Skin epidermis (tissue), 12 donors: ENCODE data around the gene EPN2.

Experiments
- H3K27ac ChIP-seq, 21 experiments: fragments of 200-600 bp; sonication (generic) in 11 of 21; one replicate each; pipeline ENCODE4 v1.5.0; 2020; ENCODE audit warnings: mild to moderate bottlenecking in 3 of 21, inconsistent platforms in 2 of 21, moderate library complexity in 2 of 21
- H3K4me3 ChIP-seq, 7 experiments: fragments of 200-600 bp; sonication (generic) in 2 of 7; one replicate each; pipeline ENCODE4 v1.5.0; 2020; ENCODE audit warnings: inconsistent platforms in 2 of 7, mild to moderate bottlenecking in 2 of 7, moderate library complexity in 1 of 7

Gene EPN2

DNA sequence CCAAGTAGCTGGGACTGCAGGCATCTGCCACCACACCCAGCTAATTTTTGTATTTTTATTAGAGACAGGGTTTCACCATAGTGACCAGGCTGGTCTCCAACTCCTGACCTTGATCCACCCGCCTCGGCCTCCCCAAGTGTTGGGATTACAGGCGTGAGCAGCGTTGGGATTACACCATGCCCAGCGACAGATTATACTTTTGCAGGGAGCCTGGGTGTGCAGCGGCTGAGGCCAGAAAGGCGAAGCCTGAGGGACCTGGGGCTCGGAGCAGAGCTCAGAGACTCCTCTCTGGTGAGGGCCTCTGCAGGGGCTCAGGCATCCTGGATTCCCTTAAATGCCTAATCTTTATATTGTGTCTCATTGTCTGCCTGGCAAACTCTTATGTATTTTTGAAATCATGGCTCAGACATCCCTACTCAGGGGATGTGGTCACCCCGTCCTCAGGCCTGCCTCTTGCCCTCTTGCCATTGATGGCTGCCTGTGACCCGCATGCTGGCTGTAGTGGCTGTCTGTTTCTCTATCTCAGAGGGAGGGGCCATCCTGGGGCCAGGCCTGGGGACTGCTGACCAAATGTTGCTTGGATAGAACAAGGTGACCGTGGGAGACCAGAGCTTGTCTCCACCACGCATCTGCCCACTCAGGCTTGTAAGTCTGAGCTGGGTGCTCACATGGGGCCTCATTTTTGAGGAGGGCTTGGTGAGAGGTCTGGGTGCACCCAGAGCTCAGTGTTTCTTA is 82.8 kb downstream of the EPN2 start:
- H3K27ac ChIP-seq, result no peak overlapping the region
- H3K4me3 ChIP-seq, result no peak overlapping the region

DNA sequence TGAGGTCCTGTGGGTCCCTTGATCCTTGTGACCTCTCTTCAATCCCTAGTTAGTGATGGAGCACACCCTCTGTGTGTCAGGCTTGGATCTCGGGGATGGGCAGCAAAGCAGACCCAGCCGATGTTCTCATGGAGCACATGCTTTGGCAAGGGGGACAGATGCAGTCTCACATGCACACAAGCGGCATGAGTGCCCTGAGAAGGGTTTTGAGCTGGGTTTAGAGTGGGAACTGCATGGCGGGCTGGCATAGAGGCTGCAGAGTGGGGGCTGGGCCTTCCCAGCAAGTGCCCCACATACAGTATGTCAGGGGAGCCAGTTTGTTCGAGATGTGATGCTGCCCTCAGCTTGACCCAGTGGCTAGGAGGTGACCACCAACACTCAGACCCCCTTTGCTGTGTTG is 83.7 kb downstream of the EPN2 start:
- Histone ChIP-seq H3K4me3 (no peak overlapping the region), H3K27ac (no peak overlapping the region)

DNA sequence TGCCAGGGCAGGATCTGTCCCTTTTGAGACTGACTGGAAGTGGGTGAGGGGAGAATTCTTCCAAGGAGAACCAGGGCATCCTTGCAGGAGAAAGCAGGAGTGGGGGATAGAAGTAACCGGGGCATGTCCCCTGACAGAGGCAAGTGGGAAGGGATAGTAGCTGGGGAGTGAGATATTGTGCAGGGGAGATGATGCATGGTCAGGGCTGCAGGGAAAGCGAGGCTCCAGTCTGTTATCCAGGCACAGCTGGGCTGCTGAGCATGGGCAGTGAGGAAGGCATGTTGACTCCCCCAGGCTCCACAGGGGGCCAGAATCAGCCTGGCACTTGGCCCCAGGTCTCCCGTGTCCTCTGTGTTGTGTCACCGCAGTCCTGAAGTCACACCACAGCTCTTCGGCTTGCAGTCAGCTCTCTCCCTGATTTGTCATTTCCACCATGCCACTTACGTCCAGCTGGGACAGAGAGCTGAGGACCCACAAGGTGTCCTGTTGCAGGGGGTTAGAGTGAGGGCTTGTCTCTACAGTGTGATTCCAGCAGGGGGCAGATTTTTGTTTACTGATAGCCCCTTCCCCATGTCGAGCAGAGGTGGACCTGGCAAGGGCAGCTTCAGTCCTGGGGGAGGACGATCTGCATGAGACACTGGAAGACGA is 84.4 kb downstream of the EPN2 start:
- no peak overlapping the region for H3K4me3 ChIP-seq
- no peak overlapping the region for H3K27ac ChIP-seq

DNA sequence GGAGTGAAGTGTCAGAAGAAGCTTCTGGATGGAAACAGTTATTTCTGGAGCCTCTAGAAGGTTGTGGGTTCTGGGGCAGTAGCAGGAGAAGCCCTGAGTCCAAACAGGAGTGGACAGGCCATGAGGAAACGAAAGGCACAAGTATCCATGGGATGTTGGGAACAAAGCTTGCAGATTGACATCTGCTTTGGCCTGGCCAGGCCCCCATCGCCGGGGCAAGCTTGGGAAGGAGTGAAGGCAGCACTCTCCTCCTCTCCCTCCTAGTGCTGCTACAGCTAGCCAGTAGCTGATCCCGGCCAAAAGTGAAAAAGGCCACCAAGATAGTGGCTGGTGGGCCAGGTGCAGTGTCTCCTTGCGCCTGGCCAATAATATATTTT is 85.0 kb downstream of the EPN2 start:
- H3K4me3 ChIP-seq, result no peak overlapping the region
- no peak overlapping the region for H3K27ac ChIP-seq

DNA sequence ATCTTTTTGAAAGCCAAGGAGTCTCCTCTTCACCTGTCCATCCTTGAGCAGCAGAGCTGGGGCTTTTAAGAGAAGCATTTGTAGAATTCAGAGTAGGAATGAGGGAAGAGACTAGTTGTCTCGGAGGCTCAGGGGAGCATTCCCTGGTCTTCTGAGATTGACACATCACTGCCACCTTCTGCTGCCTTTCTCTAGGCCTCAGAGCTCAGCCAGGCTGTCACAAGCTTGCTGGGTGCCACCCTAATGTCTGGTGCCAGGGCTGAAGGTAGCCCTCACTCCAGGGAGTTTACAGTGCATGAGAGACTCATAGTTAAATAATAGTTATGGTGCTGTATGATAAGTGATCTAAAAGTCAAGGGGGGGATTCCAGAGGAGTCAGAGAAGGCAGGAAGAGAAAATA is 85.7 kb downstream of the EPN2 start:
- peak overlapping the region in 1 of 21 experiments; percentile 7 for H3K27ac ChIP-seq
- H3K4me3 ChIP-seq, result no peak overlapping the region

DNA sequence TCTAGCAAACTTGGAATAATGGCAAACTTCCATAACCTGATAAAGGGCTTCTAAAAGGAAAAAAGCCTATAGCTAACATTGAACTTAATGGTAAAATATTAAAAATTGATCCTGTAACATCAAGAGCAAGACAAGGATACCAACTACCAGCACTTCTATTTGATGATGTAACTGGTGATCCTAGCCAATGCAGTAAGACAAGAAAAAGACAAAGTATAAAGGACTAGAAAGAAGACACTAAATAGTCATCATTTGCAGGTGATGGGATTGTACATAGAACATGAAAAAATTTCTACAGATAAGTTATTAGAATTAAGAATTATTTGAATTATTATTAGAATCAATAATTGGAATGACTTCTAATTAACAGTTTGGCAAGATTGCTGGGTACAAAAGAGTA is 88.4 kb downstream of the EPN2 start:
- no peak overlapping the region for H3K27ac ChIP-seq
- no peak overlapping the region for H3K4me3 ChIP-seq

DNA sequence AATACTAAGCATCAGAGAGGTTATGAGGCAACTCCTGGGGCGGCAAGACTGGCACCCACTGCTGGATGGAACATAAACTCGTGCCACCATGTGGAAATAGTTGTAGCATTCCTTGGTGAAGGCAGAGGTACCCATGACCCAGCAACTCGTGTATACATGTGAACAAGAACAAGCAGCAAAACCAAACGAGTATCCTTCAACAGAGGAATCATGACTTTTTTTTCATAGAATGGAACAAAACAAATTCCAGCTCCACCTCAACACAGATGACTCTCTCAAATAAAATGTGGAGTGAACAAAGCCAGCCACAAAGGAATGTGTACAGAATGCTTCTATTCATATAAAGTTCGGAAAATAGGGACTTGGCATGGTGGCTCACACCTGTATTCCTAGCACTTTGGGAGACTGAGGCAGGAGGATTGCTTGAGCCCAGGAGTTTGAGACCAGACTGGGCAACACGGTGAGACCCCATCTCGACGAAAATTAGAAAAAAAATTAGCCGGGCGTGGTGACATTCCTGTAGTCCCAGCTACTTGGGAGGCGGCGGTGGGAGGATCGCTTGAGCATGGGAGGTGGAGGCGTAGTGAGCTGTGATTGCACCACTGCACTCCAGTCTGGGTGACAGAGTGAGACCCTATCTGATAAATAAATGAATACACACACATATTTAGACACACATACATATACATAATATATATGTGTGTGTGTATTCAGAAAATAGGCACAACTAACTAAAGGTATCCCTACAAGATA is 90.0 kb downstream of the EPN2 start:
- H3K4me3 ChIP-seq, result no peak overlapping the region
- H3K27ac ChIP-seq, result peak overlapping the region in 2 of 21 experiments; percentile 13 to 58

DNA sequence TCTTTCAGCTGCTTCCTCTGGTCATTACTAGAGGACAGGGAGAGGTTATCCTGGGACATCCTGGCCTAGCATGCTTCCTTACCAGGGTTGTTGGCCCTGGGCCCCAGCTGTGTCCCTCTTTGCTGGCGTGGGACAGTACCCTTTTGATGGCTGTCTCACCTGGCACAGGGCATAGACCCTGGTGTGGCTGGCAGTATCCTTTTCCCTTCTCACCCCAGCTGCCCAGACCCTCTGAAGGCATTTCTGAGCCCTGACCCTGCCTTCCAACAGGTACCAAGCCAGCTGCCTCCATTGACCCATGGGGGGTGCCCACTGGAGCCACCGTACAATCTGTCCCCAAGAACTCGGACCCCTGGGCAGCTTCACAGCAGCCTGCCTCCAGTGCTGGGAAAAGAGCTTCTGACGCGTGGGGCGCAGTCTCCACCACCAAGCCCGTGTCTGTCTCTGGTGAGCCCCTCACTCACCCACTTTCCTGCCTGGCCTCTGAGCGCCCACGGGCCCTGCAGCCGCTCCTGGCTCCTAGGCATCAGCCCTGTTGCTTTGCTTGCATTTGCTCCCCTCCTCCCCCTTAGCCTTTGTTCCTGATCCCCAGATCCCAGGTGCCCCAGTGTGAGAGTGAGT is 91.4 kb downstream of the EPN2 start:
- peak overlapping the region in 2 of 21 experiments; percentile 17 to 38 for H3K27ac ChIP-seq
- no peak overlapping the region for H3K4me3 ChIP-seq

DNA sequence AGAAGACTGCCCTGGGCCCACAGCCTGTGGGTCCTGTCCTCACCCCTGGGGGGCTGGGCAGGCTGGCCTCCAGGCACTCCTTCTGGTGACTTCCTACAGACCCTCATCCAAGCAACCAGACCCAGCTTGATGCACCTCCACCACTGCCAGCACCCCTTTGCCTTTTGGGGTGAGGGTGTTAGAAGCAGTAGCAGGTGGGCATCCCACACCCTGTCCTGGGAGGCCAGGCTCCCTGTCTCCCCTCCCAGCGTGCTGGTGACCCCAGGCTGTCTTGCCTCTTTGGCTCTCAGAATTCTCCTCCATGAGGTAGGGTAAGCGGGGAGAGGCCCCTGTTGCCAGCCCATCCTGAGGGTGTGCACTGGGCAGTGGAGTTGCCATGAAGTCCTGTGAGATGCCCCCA is 92.0 kb downstream of the EPN2 start:
- Histone ChIP-seq H3K4me3 (no peak overlapping the region), H3K27ac (peak overlapping the region in 1 of 21 experiments; percentile 38)

DNA sequence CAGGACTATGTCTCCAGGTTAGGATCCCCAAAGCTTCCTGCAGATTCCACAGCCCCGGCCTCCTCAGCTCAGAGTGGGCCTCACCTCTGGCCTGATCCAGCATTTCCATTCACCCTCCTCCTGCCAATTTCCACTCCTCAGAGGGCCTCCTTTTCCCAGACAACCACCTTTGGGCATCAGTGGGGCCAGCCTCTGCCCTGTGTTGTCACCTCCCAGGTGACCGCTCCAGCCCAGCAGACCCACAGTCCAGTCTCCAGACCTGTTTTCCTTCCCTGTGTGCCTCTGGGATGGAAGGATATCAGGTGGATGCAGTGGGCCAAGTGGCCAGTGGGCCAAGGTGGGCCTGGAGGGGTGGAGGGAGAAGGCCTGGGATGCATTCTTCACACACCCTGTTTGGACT is 92.7 kb downstream of the EPN2 start:
- Histone ChIP-seq H3K27ac (peak overlapping the region in 2 of 21 experiments; percentile 19 to 22), H3K4me3 (no peak overlapping the region)

DNA sequence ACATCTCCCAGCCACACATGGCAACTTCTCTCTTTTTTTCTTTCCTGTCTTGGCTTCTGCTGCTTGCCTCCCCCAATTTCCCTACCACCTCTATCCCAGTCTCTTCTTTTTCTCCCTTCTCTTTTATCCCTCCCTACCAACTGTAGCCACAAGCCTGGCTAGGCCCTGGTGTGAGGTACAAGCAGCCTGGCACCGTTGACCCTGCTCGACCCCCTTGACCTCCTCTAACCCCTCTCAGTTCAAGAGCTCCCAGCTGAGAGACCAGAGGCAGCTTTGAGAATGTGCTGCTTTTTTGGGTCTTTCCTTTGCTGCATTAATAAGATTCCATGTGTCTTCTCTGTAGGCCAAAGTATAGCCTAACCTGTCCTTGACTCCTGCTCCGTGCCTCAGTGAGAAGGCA is 93.1 kb downstream of the EPN2 start:
- Histone ChIP-seq H3K4me3 (no peak overlapping the region), H3K27ac (peak overlapping the region in 2 of 21 experiments; percentile 19 to 22)

DNA sequence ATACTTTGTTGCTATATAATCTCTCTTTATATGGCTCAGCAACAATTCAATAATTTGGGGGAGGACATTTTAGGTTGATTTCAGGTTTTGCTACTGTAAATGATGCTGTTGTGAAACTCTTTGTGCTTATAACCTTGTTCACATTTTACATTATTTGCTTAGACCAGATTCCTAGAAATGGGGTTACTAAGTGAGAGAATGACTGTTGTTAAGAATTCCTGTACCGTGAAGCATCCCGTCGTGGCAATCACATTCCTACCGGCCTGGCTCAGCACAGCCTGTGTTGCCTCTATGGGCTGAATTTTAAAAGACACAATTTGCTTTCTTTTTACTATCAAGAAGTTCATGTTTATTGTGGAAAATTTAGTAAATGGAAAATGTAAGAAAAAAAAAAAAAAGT is 94.0 kb downstream of the EPN2 start:
- peak overlapping the region in 1 of 21 experiments; percentile 39 for H3K27ac ChIP-seq
- H3K4me3 ChIP-seq, result no peak overlapping the region

DNA sequence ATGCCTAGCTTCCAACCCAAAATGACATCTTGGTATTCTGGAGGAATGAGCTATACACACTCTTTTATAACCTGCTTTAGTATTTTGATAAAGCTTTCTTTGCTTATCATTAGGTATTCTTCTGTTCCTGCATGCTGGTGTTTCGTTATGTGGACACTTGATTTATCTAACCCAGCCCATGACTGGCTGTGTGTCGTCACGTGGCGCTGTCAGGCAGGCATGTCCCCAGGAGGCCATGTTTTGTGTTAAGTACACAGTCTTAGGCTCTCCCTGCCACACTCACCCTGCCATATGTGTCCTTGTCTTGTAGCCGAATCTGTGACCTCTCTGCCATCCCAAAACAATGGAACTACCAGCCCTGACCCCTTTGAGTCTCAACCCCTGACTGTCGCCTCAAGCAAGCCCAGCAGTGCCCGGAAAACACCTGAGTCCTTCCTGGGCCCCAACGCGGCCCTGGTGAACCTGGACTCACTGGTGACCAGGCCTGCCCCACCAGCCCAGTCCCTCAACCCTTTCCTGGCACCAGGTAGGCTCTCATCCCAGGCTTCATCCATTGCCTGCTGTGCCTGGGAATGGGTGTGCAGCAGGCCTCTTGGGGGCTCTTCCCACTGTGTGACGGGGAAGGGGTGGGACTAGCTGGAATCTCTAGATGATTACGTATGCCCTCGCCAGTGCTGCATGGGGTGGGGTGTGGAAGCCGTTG is 94.5 kb downstream of the EPN2 start:
- peak overlapping the region in 3 of 21 experiments; percentile 22 to 49 (median 39) for H3K27ac ChIP-seq

DNA sequence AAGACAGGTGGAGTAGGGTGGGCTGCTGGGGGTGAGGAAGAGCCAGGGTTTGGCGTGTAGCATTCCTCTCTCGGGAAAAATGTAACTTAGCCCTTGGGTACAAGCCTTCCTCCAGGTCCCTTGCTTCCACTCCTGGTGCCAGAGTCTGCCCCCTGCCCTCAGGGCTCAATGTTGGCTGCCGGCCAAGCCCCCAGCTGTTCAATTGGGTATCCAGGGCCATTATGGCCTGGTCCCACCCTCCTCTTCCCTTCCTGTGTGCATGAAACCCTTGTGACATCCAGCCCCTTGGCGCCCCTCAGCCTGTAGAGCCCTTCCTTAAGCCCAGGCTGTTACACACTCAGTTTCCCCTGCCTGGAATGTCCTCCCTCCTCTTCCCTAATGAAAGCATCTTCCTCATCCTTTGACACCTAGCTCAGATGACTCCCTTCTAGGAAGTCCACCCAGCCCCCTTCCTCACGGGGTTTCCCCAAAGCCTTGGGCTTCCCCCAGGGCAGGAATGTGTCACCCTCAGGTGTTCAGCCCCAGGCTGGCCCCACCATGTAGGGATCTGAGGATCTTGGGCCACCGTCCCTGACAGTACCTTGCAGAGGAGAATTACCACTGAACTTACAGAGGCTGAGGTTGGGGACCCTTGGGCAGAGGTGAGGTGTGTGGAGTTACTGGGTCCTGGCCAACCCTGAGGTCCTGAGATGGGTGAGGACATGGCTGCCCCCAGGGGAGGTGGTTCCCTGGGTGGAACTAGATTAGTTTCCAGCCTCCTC is 95.4 kb downstream of the EPN2 start:
- Histone ChIP-seq H3K4me3 (no peak overlapping the region), H3K27ac (peak overlapping the region in 2 of 21 experiments; percentile 32 to 49)

More for the DNA sequence above, 94.5 kb downstream of the EPN2 start:
- no peak overlapping the region for H3K4me3 ChIP-seq

DNA sequence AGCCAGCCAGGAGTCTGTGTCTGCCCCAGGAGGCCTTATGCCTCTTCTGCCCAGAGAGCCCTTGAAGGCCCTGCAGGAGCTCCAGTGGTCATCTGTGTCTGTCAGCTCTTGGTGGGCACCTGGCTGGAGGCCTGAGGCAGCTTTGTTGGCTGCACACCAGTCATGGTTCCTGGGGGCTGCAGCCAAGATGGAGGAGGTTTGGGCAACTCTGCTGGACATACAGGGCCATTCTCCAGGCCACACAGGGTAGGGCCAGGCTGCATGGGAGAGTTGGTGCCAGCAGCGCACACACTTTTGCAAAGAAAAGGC is 95.9 kb downstream of the EPN2 start:
- Histone ChIP-seq H3K4me3 (no peak overlapping the region), H3K27ac (peak overlapping the region in 1 of 21 experiments; percentile 49)

DNA sequence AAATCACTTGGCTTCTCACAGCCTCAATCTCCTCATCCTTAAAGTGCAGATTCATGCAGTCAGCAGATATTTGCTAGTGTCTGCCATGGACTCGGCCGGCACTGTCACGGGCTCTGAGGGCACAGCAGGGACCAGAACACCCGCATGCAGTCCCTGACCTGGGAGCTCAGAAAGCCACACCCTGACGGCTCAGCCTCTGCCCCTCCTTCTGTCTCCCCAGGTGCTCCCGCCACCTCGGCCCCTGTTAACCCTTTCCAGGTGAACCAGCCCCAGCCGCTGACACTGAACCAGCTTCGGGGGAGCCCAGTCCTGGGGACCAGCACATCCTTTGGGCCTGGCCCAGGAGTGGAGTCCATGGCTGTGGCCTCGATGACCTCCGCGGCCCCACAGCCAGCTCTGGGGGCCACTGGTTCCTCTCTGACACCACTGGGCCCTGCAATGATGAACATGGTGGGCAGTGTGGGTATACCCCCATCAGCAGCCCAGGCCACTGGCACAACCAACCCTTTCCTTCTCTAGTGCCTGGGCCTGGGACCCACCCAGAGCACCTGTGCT is 96.6 kb downstream of the EPN2 start:
- no peak overlapping the region for H3K4me3 ChIP-seq
- no peak overlapping the region for H3K27ac ChIP-seq

DNA sequence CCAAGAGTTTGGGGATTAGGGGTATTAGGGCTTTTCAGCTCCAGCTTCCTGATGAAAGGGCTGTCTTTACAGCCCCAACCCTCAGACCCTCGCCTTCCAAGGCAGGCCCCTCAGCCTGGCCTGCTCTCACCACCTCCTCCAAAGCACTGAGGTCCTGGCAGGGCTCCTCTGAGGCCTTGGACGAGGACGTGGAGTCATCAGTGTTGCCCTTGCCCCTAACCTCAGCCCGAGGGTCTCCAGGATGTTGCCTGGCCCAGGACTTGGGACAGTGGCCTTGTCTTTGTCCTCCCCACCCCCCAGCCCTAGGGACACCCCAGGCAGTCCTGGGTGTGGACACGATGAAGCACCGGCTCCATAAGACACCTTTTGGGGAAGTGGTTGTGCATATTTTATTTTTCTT is 97.2 kb downstream of the EPN2 start:
- Histone ChIP-seq H3K27ac (no peak overlapping the region), H3K4me3 (no peak overlapping the region)

DNA sequence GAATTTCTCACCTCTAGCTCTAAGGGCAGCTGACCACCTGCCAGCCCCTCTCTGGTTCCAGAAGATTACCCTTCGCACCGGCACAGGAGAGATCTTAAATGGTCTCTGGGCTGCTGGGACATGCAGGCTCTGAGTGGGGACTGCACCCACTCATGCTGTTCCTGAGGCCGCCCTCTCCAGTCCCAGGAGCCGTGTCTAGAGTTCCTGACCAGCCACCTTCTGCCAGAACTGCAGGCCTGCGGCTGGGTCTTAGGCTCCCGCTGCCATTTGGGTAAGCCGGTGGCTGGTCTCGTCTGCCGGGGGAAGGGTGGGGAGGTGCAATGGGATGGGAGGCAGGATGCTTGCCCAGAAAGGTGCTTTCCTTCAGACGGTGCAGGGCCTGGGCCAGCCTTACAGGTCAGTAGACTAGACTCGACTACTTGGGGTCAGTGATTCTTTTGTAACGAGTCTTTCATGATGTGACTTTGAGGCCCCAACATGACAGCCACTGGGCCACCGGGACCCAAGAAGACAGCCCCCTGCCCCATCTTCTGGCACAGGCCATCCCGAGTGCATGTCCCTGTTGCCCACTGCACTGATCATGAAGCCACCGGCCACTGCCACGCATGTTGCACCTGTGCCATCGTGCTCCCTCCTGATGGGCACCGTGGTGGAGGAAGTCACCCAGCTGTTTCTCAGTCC is 98.9 kb downstream of the EPN2 start:
- H3K27ac ChIP-seq, result no peak overlapping the region

More for the DNA sequence above, 98.9 kb downstream of the EPN2 start:
- no peak overlapping the region for H3K4me3 ChIP-seq
